Measurements from ENCODE around the gene NR4A1. TPM values are rescaled to one million over a fixed set of nuclear protein-coding genes. Genes with fewer than 3 reads are reported as not detected.

NR4A1 gene
- total RNA-seq, 1 donor from 2014 or later = 2.3 TPM

DNA sequence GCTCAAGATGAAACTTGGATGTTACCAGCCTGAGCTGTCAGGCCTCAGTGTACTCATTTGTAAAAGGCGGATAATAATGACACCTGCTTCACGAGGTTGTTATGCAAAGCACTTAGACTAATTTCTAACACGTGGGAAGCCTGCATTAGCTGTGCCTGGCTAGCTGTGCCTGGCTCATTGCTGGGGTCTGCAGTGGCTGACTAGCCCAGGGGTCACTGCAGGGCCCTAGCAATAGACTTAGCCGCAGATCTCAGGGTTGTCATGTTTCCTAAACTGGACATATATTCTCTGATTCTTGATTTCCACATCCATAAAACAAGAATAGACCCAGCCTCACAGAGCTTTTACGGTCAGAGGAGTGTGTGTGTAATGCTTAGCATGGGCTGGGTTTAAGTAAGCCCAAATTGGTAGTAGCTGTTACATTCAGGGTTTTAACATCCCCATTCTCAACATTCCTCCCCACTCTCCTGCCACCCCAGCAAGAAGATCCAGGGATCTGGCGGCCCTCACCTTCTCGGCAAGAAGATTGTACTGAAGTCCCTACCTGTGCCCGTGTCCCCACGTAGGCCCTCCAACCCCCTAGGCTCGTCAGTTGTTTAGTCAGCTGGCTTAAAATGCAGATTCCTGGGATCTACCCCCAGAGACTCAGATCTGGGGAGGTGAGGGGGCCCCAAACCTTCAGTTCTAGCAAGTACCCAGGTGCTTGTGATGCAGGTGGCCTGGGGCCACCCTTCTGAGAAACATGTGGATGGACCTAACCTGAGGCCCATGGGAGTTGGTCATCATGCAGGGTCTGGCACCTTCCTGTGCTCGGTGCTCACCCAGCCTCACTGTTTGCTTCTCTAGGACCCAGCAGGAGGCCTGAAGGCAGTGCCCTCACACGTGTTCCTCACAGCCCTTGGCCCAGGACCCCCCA lies 8.6 kb downstream of the NR4A1 start:
- Mint-ChIP-seq H3K27me3 (ENCODE audit: low read depth, unreplicated experiment) (peaks cover 13% of the 10 kb centered on the region), H3K27ac (ENCODE audit: unreplicated experiment) (no peak overlapping the region), H3K4me3 (ENCODE audit: unreplicated experiment) (no peak overlapping the region), H3K9me3 (ENCODE audit: unreplicated experiment) (no peaks in the 10 kb centered on the region), H3K36me3 (ENCODE audit: low read depth, unreplicated experiment) (no peaks in the 10 kb centered on the region), H3K4me1 (ENCODE audit: low read depth, unreplicated experiment) (no peaks in the 10 kb centered on the region)
- H2AFZ ChIP-seq (ENCODE audit: low read depth, low read length) = no peak overlapping the region
- no peaks in the 10 kb centered on the region for H3K79me2 ChIP-seq (ENCODE audit: insufficient read depth, low read length)
- H3K9ac ChIP-seq (ENCODE audit: low read length) = no peak overlapping the region
- peak; percentile 62 for DNase-seq (ENCODE audit: low read depth)
- no peak overlapping the region for H3K4me2 ChIP-seq (ENCODE audit: low read length)
- no peak overlapping the region for H3K4me3 ChIP-seq (ENCODE audit: insufficient read depth, low read depth, low read length)
- no peaks in the 10 kb centered on the region for H3K36me3 ChIP-seq (ENCODE audit: insufficient read depth, low read length)
- no peaks in the 10 kb centered on the region for H3K9me3 ChIP-seq (ENCODE audit: insufficient read depth, low read depth, low read length)
- H4K20me1 ChIP-seq (ENCODE audit: insufficient read depth, low read length) = peaks cover 6% of the 10 kb centered on the region
- peaks cover 13% of the 10 kb centered on the region for H3K4me1 ChIP-seq (ENCODE audit: insufficient read depth, low read length)
- H3K27me3 ChIP-seq (ENCODE audit: insufficient read depth, low read length) = no peaks in the 10 kb centered on the region
- FAIRE-seq = no peak
- TF ChIP-seq EZH2 (IDR thresholded peaks at IDR 0.05; ENCODE audit: insufficient read depth, low read length) = no peak
- TF ChIP-seq, protein P1, sequence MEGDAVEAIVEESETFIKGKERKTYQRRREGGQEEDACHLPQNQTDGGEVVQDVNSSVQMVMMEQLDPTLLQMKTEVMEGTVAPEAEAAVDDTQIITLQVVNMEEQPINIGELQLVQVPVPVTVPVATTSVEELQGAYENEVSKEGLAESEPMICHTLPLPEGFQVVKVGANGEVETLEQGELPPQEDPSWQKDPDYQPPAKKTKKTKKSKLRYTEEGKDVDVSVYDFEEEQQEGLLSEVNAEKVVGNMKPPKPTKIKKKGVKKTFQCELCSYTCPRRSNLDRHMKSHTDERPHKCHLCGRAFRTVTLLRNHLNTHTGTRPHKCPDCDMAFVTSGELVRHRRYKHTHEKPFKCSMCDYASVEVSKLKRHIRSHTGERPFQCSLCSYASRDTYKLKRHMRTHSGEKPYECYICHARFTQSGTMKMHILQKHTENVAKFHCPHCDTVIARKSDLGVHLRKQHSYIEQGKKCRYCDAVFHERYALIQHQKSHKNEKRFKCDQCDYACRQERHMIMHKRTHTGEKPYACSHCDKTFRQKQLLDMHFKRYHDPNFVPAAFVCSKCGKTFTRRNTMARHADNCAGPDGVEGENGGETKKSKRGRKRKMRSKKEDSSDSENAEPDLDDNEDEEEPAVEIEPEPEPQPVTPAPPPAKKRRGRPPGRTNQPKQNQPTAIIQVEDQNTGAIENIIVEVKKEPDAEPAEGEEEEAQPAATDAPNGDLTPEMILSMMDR (IDR thresholded peaks at IDR 0.05; ENCODE audit: insufficient read depth, low read depth, low read length) = no peak
- H3K27ac ChIP-seq (ENCODE audit: low read depth, low read length) = no peak overlapping the region

DNA sequence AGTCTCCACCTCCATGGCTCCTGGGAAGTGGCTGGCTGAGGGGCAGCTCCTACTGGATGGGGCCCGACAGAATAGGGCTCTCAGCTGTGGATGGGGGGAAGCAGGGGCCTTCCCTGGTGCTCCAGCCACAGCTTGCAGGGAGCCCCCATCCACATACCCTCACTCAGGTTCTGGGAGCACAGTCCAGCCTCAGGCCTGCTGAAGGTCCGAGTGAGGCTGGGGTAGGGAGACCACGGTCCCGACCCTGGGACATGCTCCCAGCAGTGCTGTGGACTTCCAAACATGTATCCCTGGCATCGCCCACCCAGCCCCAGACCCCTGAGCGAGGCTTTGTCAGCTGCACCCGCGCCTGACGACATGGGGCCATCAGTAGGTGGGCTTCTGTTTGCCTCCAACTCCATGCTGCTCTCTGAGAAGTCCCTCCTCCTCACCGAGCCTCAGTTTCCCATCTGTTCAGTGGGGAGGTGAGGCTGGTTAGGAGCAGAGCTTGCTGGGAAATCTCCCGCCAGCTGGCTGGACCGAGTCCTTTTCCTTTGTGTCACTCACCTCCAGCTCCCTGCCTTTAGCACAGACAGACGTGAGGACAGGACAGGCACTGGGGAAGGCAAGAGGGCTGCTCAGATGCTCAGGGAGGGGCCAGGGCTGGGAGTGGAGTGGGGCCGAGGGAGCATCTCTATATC lies 9.4 kb downstream of the NR4A1 start:
- no peak overlapping the region for H3K27ac ChIP-seq (ENCODE audit: low read depth, low read length)
- Mint-ChIP-seq H3K36me3 (ENCODE audit: low read depth, unreplicated experiment) (no peaks in the 10 kb centered on the region), H3K9me3 (ENCODE audit: unreplicated experiment) (no peaks in the 10 kb centered on the region), H3K4me1 (ENCODE audit: low read depth, unreplicated experiment) (no peaks in the 10 kb centered on the region), H3K27ac (ENCODE audit: unreplicated experiment) (no peak overlapping the region), H3K27me3 (ENCODE audit: low read depth, unreplicated experiment) (peaks cover 16% of the 10 kb centered on the region), H3K4me3 (ENCODE audit: unreplicated experiment) (no peak overlapping the region)
- H3K79me2 ChIP-seq (ENCODE audit: insufficient read depth, low read length) = no peaks in the 10 kb centered on the region
- no peaks in the 10 kb centered on the region for H3K27me3 ChIP-seq (ENCODE audit: insufficient read depth, low read length)
- no peaks in the 10 kb centered on the region for H3K36me3 ChIP-seq (ENCODE audit: insufficient read depth, low read length)
- no peak overlapping the region for H2AFZ ChIP-seq (ENCODE audit: low read depth, low read length)
- DNase-seq (ENCODE audit: low read depth) (peak; percentile 40), FAIRE-seq (no peak)
- TF ChIP-seq, protein P1 (IDR thresholded peaks at IDR 0.05; ENCODE audit: insufficient read depth, low read depth, low read length) = no peak
- TF ChIP-seq EZH2 (IDR thresholded peaks at IDR 0.05; ENCODE audit: insufficient read depth, low read length) = no peak
- H3K4me3 ChIP-seq (ENCODE audit: insufficient read depth, low read depth, low read length) = no peak overlapping the region
- no peak overlapping the region for H3K4me2 ChIP-seq (ENCODE audit: low read length)
- peaks cover 13% of the 10 kb centered on the region for H3K4me1 ChIP-seq (ENCODE audit: insufficient read depth, low read length)
- H3K9me3 ChIP-seq (ENCODE audit: insufficient read depth, low read depth, low read length) = no peaks in the 10 kb centered on the region
- H4K20me1 ChIP-seq (ENCODE audit: insufficient read depth, low read length) = peaks cover 6% of the 10 kb centered on the region
- H3K9ac ChIP-seq (ENCODE audit: low read length) = no peak overlapping the region

All from astrocyte (in vitro differentiated cells and primary cell).